Keratinocyte (primary cell): ENCODE data around the gene ZNF488. TPM values are rescaled to one million over a fixed set of nuclear protein-coding genes. Genes with fewer than 3 reads are reported as not detected.

Experiments
- DNase-seq: peaks from one replicate; pipeline ENCODE4 v3.0.0-alpha.2; 2011; ENCODE audit warnings: low read depth, missing footprints, low spot score
- FAIRE-seq: peaks from 2 replicates; lab custom pipeline; 2011; peaks lifted over from hg19 to GRCh38; lab: Jason Lieb, UNC
- H2AFZ ChIP-seq: 2 replicates; pipeline ENCODE4 v1.6.0; 2012; ENCODE audit warnings: low read length, control low read depth, inconsistent platforms; ENCODE audit not compliant: control insufficient read depth
- H3K27ac ChIP-seq: 2 replicates; pipeline ENCODE4 v1.5.1; 2011; ENCODE audit warnings: low read length; ENCODE audit not compliant: control insufficient read depth, insufficient read depth
- H3K27me3 ChIP-seq: 3 replicates; pipeline ENCODE4 v1.6.0; 2011; ENCODE audit warnings: low read length; ENCODE audit not compliant: control insufficient read depth, insufficient read depth; ENCODE audit errors: extremely low read depth
- H3K36me3 ChIP-seq, 2 experiments: 2 replicates in 1 of 2; 3 replicates in 1 of 2; pipeline ENCODE4 v1.5.1; 2011; ENCODE audit warnings: low read length in 2 of 2, mild to moderate bottlenecking in 1 of 2; ENCODE audit not compliant: control insufficient read depth in 2 of 2, insufficient read depth in 2 of 2; ENCODE audit errors: extremely low read depth in 1 of 2
- H3K4me1 ChIP-seq: 3 replicates; pipeline ENCODE4 v1.5.1; 2011; ENCODE audit warnings: low read length; ENCODE audit not compliant: control insufficient read depth, insufficient read depth; ENCODE audit errors: extremely low read depth
- H3K4me2 ChIP-seq: 3 replicates; pipeline ENCODE4 v1.6.0; 2011; ENCODE audit warnings: low read depth, low read length; ENCODE audit not compliant: control insufficient read depth, insufficient read depth; ENCODE audit errors: extremely low read depth
- H3K4me3 ChIP-seq, 3 experiments: fragments of 200-600 bp in 1 of 3; sonication (generic) in 1 of 3; 2 replicates in 2 of 3; 3 replicates in 1 of 3; pipeline ENCODE4 v1.5.1; 2011 to 2016; ENCODE audit warnings: low read length in 3 of 3, mild to moderate bottlenecking in 3 of 3, control low read depth in 2 of 3, inconsistent platforms in 1 of 3, low read depth in 1 of 3, mixed read lengths in 1 of 3, mixed run types in 1 of 3, moderate library complexity in 1 of 3; ENCODE audit not compliant: control insufficient read depth in 2 of 3, insufficient read depth in 2 of 3; ENCODE audit errors: extremely low read depth in 1 of 3
- H3K79me2 ChIP-seq: 2 replicates; pipeline ENCODE4 v1.6.0; 2012; ENCODE audit warnings: low read length; ENCODE audit not compliant: control insufficient read depth, insufficient read depth
- H3K9ac ChIP-seq: 3 replicates; pipeline ENCODE4 v1.6.0; 2011; ENCODE audit warnings: low read length; ENCODE audit not compliant: control insufficient read depth, insufficient read depth; ENCODE audit errors: extremely low read depth
- H3K9me1 ChIP-seq: 3 replicates; pipeline ENCODE4 v1.6.0; 2011; ENCODE audit warnings: low read length; ENCODE audit not compliant: control insufficient read depth, insufficient read depth; ENCODE audit errors: extremely low read depth
- H3K9me3 ChIP-seq: 2 replicates; pipeline ENCODE4 v1.5.1; 2012; ENCODE audit warnings: low read depth, low read length; ENCODE audit not compliant: control insufficient read depth
- H4K20me1 ChIP-seq: 3 replicates; pipeline ENCODE4 v1.6.0; 2011; ENCODE audit warnings: low read length; ENCODE audit not compliant: control insufficient read depth, insufficient read depth; ENCODE audit errors: extremely low read depth
- CTCF ChIP-seq, 3 experiments: IDR thresholded peaks in 1 of 3; conservative IDR thresholded peaks in 1 of 3; optimal IDR thresholded peaks in 1 of 3; 2 replicates in 2 of 3; 3 replicates in 1 of 3; pipeline versions ENCODE3 to v1.5.1; 2011; ENCODE audit warnings: low read length in 3 of 3, mild to moderate bottlenecking in 3 of 3, moderate library complexity in 2 of 3, control low read depth in 1 of 3, inconsistent platforms in 1 of 3; ENCODE audit not compliant: insufficient read depth in 2 of 3; ENCODE audit errors: extremely low read depth in 1 of 3
- EZH2 ChIP-seq: IDR thresholded peaks from one replicate; pipeline ENCODE4 v1.6.1; 2012; ENCODE audit warnings: inconsistent platforms, mild to moderate bottlenecking, low read length, moderate library complexity
- dilution Hi-C: fragments of 300-500 bp; cut with MboI; formaldehyde crosslinking; loops from one replicate; pipeline ENCODE4 v1.7.0; 2020; ENCODE audit warnings: low sequenced_read_pairs; ENCODE audit not compliant: extremely low pct_ligation_motif_present
- polyA plus RNA-seq, 5 experiments: library from polyadenylated mRNA; depleted of rRNA in 3 of 5; stranded (reverse) in 3 of 5; stranded (forward) in 1 of 5; unstranded in 1 of 5; fragments of >200 nt; gene quantifications; 1 replicate in 1 of 5; 2 replicates in 3 of 5; 3 replicates in 1 of 5; pipeline versions ENCODE4 v1.2.1 to v1.2.3, GENCODE V29; 2011 to 2012; ENCODE audit warnings: missing spikeins in 2 of 5, low read depth in 1 of 5, low replicate concordance in 1 of 5

ZNF488 gene
- polyA plus RNA-seq, 1 donor (not counting 4 experiments of a cell fraction or from before 2014, with no cell fraction given) = 1.2 TPM

DNA sequence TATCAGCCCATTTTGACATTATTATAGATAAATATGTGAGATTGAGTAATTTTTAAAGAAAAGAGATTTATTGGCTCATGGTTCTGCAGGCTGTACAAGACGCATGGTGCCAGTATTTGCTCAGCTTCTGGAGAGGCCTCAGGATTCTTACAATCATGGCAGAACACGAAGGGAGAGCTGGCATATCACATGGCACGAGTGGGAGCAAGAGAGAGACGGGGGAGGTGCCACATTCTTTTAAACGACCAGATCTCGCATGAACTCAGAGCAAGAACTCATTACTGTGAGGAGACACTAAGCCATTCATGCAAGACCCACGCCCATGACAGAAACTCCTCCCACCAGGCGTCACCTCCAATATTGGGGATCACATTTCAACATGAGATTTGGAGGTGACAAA lies 40.1 kb upstream of the ZNF488 start:
- no peak overlapping the region for H3K9ac ChIP-seq

GRCh38 chr10:47423476-47423875 lies 39.4 kb upstream of the ZNF488 start:
- no peak overlapping the region for H3K4me2 ChIP-seq
- no peak overlapping the region for H3K4me3 ChIP-seq
- H4K20me1 ChIP-seq = no peaks in the 10 kb centered on the region
- H3K27ac ChIP-seq = no peak overlapping the region
- H3K36me3 ChIP-seq = no peaks in the 10 kb centered on the region
- no peaks in the 10 kb centered on the region for H3K9me3 ChIP-seq
- no peaks in the 10 kb centered on the region for H3K27me3 ChIP-seq
- no peaks in the 10 kb centered on the region for H3K79me2 ChIP-seq
- FAIRE-seq (no peak), DNase-seq (no peak)
- dilution Hi-C loops = no loop called here
- no peak overlapping the region for H3K9ac ChIP-seq
- no peak overlapping the region for H2AFZ ChIP-seq
- TF ChIP-seq CTCF (optimal IDR thresholded peaks at IDR 0.05 in 1 of 3, IDR thresholded peaks at IDR 0.05 in 1 of 3, conservative IDR thresholded peaks at IDR 0.05 in 1 of 3; ENCODE audit: extremely low read depth in 1 of 3, insufficient read depth in 2 of 3, low read length in 3 of 3) (no peak), EZH2 (no peak)
- no peaks in the 10 kb centered on the region for H3K4me1 ChIP-seq
- H3K9me1 ChIP-seq = no peaks in the 10 kb centered on the region

More for the DNA sequence above, 40.1 kb upstream of the ZNF488 start:
- Histone ChIP-seq H3K79me2 (no peaks in the 10 kb centered on the region), H3K27me3 (no peaks in the 10 kb centered on the region), H3K4me2 (no peak overlapping the region), H3K9me1 (no peaks in the 10 kb centered on the region), H3K36me3 (no peaks in the 10 kb centered on the region), H3K27ac (no peak overlapping the region), H4K20me1 (no peaks in the 10 kb centered on the region), H2AFZ (no peak overlapping the region), H3K9me3 (no peaks in the 10 kb centered on the region), H3K4me3 (no peak overlapping the region), H3K4me1 (no peaks in the 10 kb centered on the region)
- TF ChIP-seq EZH2 = no peak
- TF ChIP-seq CTCF (optimal IDR thresholded peaks at IDR 0.05 in 1 of 3, IDR thresholded peaks at IDR 0.05 in 1 of 3, conservative IDR thresholded peaks at IDR 0.05 in 1 of 3; ENCODE audit: extremely low read depth in 1 of 3, insufficient read depth in 2 of 3, low read length in 3 of 3) = no peak
- no peak for DNase-seq
- dilution Hi-C loops = no loop called here
- FAIRE-seq = no peak
